ENCODE results near the gene MSL3B.

MSL3B gene

DNA sequence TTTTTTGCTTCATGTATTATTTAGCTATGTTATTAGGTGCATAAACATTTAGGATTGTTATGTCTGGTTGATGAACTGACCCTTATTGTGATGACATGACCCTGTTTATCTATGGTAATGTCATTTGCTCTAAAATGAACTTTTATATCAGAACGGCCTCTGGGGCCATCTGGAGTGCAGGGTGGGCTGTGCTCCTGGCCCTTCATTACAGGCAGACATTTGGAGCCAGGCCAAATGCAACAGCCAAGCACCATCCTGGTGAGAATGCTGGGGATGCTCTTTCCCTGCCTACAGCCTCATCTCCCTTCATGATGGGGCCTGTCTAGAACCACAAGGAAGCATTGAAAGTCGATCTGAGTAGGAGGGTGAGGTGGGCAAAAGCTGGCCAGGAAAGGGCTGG, 51.9 kb downstream of the MSL3B start:
- DNase-seq: no peak

GRCh38 chr2:233815861-233816260, 52.3 kb downstream of the MSL3B start:
- DNase-seq: no peak
